ENCODE data around the gene IDS.

DNA sequence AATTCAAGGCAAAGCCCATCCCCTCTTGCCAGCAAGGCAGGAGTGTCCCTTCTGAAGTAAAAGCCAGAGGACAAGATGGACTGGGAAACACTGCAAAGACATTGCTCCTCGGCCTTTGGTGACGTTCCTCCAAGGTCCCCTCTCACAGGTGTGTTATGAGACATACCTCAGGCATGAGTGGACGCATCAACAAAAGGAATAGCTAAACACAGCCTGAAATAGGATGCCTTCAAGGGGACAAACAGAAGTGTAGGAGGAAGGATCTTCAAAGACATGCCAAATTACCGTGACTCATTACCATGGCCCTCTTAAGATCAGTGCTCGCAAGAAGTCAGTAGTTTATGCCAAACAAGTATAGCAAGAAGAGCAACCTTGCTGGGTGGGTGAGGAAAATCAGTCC lies 6.0 kb upstream of the IDS start:
- TF ChIP-seq CTCF (IDR thresholded peaks at IDR 0.05) (no peak), POLR2A (IDR thresholded peaks at IDR 0.05; ENCODE audit: low read depth) (no peak), EP300 (IDR thresholded peaks at IDR 0.05) (no peak)
